Stimulated activated naive CD8-positive, alpha-beta T cell treated with anti-CD3 and anti-CD28 coated beads, Interleukin-15, Interleukin-2, amounts not matched to agents 100 ng/mL and 50 ng/mL, for 24 hours (primary cell): ENCODE data around the gene SULT1C2.
"Not testable (repeated sequence)": the region's sequence is repeated elsewhere in the genome, so short reads cannot be mapped to it uniquely, and the experiment has no call there.

Experiments used
- H3K27ac Mint-ChIP-seq: one replicate; pipeline ENCODE4 v1.8.0; 2021; ENCODE audit warnings: mild to moderate bottlenecking, mixed read lengths
- H3K27me3 Mint-ChIP-seq: one replicate; pipeline ENCODE4 v1.8.0; 2021; ENCODE audit warnings: mixed read lengths
- H3K36me3 Mint-ChIP-seq: one replicate; pipeline ENCODE4 v1.8.0; 2021; ENCODE audit warnings: low read depth, mixed read lengths
- H3K4me1 Mint-ChIP-seq: one replicate; pipeline ENCODE4 v1.8.0; 2021; ENCODE audit warnings: low read depth, mixed read lengths
- H3K4me3 Mint-ChIP-seq: one replicate; pipeline ENCODE4 v1.8.0; 2021; ENCODE audit warnings: mild to moderate bottlenecking, mixed read lengths
- H3K9me3 Mint-ChIP-seq: one replicate; pipeline ENCODE4 v1.8.0; 2021; ENCODE audit warnings: mixed read lengths

Gene SULT1C2

DNA sequence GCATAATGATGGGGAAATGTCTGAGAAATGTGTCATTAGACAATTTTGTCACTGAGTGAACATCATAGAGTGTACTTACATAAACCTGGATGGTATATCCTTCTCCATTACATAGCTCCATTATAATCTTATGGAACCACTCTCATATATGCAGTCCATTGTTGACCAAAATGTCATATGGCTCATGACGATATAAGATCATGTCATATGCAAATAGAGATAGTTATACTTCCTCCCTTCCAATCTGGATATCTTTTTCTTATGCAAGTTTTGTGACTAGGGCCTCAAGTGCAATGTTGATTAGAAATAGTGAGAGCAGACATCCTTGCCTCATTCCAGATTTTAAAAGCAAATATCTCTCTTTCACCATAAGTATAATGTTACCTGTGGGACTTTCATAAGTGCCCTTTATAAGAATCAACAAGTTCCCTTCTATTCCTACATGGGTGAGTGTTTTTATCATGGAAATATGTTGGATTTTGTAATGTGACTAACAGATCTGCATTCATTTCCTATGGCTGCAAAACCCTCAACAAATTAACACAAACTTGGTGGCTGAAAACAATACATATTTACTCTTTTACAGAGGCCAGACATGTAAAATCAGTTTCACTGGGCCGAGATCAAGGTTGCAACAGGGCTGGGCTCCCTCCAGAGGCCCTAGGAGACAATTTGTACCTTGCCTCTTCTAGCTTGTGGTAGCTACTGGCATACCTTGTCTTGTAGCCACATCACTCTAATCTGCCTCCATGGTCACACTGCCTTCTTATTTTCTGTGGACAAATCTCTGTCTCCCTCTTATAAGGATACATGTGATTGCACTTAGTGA lies 67.4 kb downstream of the SULT1C2 start:
- H3K4me1 Mint-ChIP-seq, result no peaks in the 10 kb centered on the region
- no peak overlapping the region for H3K27ac Mint-ChIP-seq
- H3K36me3 Mint-ChIP-seq, result no peaks in the 10 kb centered on the region
- no peaks in the 10 kb centered on the region for H3K9me3 Mint-ChIP-seq
- H3K27me3 Mint-ChIP-seq, result peaks cover 22% of the 10 kb centered on the region
- H3K4me3 Mint-ChIP-seq, result no peak overlapping the region

DNA sequence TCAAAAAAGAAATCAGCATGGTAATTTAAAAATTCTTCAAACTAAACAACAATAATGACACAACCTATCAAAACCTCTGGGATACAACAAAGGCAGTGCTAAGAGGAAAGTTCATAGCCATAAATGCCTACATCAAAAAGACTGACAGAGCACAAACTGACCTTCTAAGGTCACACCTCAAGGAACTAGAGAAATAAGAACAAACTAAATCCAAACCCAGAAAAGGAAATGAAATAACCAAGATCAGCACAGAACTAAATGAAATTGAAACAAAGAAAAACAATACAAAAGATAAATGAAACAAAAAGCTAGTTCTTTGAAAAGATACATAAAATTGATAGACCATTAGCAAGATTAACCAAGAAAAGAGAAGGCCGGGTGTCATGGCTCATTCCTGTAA lies 70.6 kb downstream of the SULT1C2 start:
- not testable (repeated sequence) for H3K27ac Mint-ChIP-seq

More for the DNA sequence above, 70.6 kb downstream of the SULT1C2 start:
- not testable (repeated sequence) for H3K4me1 Mint-ChIP-seq, H3K4me3 Mint-ChIP-seq, H3K36me3 Mint-ChIP-seq, H3K9me3 Mint-ChIP-seq
- peaks cover 26% of the 10 kb centered on the region for H3K27me3 Mint-ChIP-seq
